ENCODE results near the gene ARHGAP18. TPM values are rescaled to one million over a fixed set of nuclear protein-coding genes. Genes with fewer than 3 reads are reported as not detected.

The ARHGAP18 gene
- total and polyA plus RNA-seq, 12 donors: 2.2 to 15.4 (median 4.1) TPM

- no peaks in the 10 kb centered on the region for H3K36me3 ChIP-seq
- intact Hi-C loops (cut with DNase I): loop anchor here in 1 of 10 donors (10.0 kb wide), 1 partner anchor 49 kb away; no protein-coding TSS in a partner anchor
- H3K27ac ChIP-seq: no peak overlapping the region
- no peaks in the 10 kb centered on the region for H3K9me3 ChIP-seq
- no peak for TF ChIP-seq CTCF (IDR thresholded peaks at IDR 0.05)
- peaks cover 3 to 73% (median 43%) of the 10 kb centered on the region in 9 donors for H3K4me1 ChIP-seq
- no peaks in the 10 kb centered on the region for H3K27me3 ChIP-seq
- DNase-seq: no peak
- 85 to 89% methylated on average over 5 of the region's 5 CpGs for WGBS, 2 donors
- no peak for ATAC-seq
- H3K4me3 ChIP-seq: no peak overlapping the region
Measured at GRCh38 chr6:129675669-129676472, 34.1 kb downstream of the ARHGAP18 start.

GRCh38 chr6:129673748-129674147 is 36.2 kb downstream of the ARHGAP18 start:
- ATAC-seq: no peak
- H3K9me3 ChIP-seq: no peaks in the 10 kb centered on the region
- DNase-seq: no peak
- H3K4me1 ChIP-seq: peaks cover 3 to 55% (median 31%) of the 10 kb centered on the region in 9 donors
- H3K4me3 ChIP-seq: no peak overlapping the region
- TF ChIP-seq CTCF (IDR thresholded peaks at IDR 0.05): no peak
- intact Hi-C loops (cut with DNase I): loop anchor here in 2 of 10 donors (5.0 to 10.0 kb wide), 2 partner anchors 39 to 51 kb away; partner anchors contain the start of gene ARHGAP18 (in 1 of the 2)
- no peaks in the 10 kb centered on the region for H3K27me3 ChIP-seq
- peak overlapping the region in 8 of 10 donors; percentile 5 to 88 (median 66) for H3K27ac ChIP-seq
- no peaks in the 10 kb centered on the region for H3K36me3 ChIP-seq

- Histone ChIP-seq H3K4me3 (peak overlapping the region in 1 of 10 donors; percentile 3), H3K27ac (peak overlapping the region in 9 of 10 donors; percentile 5 to 88 (median 63)), H3K27me3 (no peaks in the 10 kb centered on the region), H3K36me3 (no peaks in the 10 kb centered on the region), H3K9me3 (no peaks in the 10 kb centered on the region), H3K4me1 (peaks cover 3 to 48% (median 29%) of the 10 kb centered on the region in 9 donors)
- ATAC-seq (peak in 6 of 8 donors; percentile 60 to 76 (median 66)), DNase-seq (no peak)
- 41 to 51% methylated on average over 2 of the region's 2 CpGs for WGBS, 2 donors
- intact Hi-C loops (cut with DNase I): loop anchor here in 2 of 10 donors (5.0 to 10.0 kb wide), 2 partner anchors 39 to 52 kb away; partner anchors contain the start of gene ARHGAP18 (in 1 of the 2)
- no peak for TF ChIP-seq CTCF (IDR thresholded peaks at IDR 0.05)
Measured at GRCh38 chr6:129672881-129673631, 36.9 kb downstream of the ARHGAP18 start.

- H3K4me3 ChIP-seq: peak overlapping the region in 1 of 10 donors; percentile 3
- intact Hi-C loops (cut with DNase I): loop anchor here in 2 of 10 donors (5.0 to 10.0 kb wide), 2 partner anchors 40 to 52 kb away; partner anchors contain the start of gene ARHGAP18 (in 1 of the 2)
- peaks cover 7 to 48% (median 30%) of the 10 kb centered on the region in 9 donors for H3K4me1 ChIP-seq
- H3K27ac ChIP-seq: peak overlapping the region in 9 of 10 donors; percentile 19 to 88 (median 63)
- DNase-seq: no peak
- H3K9me3 ChIP-seq: no peaks in the 10 kb centered on the region
- no peaks in the 10 kb centered on the region for H3K36me3 ChIP-seq
- 81 to 85% methylated on average over 2 of the region's 2 CpGs for WGBS, 2 donors
- peak in 6 of 8 donors; percentile 12 to 61 (median 43) for ATAC-seq
- no peak for TF ChIP-seq CTCF (IDR thresholded peaks at IDR 0.05)
- no peaks in the 10 kb centered on the region for H3K27me3 ChIP-seq
Measured at GRCh38 chr6:129672341-129672682, 37.7 kb downstream of the ARHGAP18 start.
